OCI-LY3 (cell line): ENCODE measurements around the gene CATSPERZ.

ENCODE experiments used
- CTCF ChIP-seq: fragments of 200-600, 300-600 bp; sonication (generic); IDR thresholded peaks from 2 replicates; pipeline ENCODE4 v1.5.1; 2014; ENCODE audit warnings: antibody characterized with exemption, low read length, low read depth
- EZH2phosphoT487 ChIP-seq: fragments of 200-600 bp; shearing (Covaris generic); IDR thresholded peaks from 2 replicates; pipeline ENCODE4 v1.6.1; 2018; ENCODE audit warnings: antibody characterized with exemption, mixed run types, low read depth

- TF ChIP-seq CTCF, result no peak
- TF ChIP-seq EZH2phosphoT487, result no peak
Observed at GRCh38 chr11:64286801-64287159, 13.4 kb upstream of the CATSPERZ start.
